GM19238 (cell line): ENCODE results near the gene DUOX1.

Experiments
- DNase-seq: peaks from one replicate; pipeline ENCODE4 v3.0.0; 2011; ENCODE audit warnings: low spot score; ENCODE audit not compliant: insufficient read length

Gene DUOX1

GRCh38 chr15:45106002-45106790, 23.6 kb upstream of the DUOX1 start:
- no peak for DNase-seq

- DNase-seq = no peak
Measured at GRCh38 chr15:45107941-45108630, 21.7 kb upstream of the DUOX1 start.

GRCh38 chr15:45110256-45110820, 19.5 kb upstream of the DUOX1 start:
- DNase-seq = no peak

GRCh38 chr15:45111390-45112142, 18.2 kb upstream of the DUOX1 start:
- no peak for DNase-seq

GRCh38 chr15:45112143-45112590, 17.6 kb upstream of the DUOX1 start:
- no peak for DNase-seq

GRCh38 chr15:45112591-45113379, 17.0 kb upstream of the DUOX1 start:
- DNase-seq = no peak

- DNase-seq = no peak
Measured at GRCh38 chr15:45113380-45113990, 16.3 kb upstream of the DUOX1 start.

GRCh38 chr15:45114076-45114750, 15.6 kb upstream of the DUOX1 start, which contains the start of the genes DUOX2 and DUOXA2:
Gene DUOX2 (minus strand): TSS chr15:45114172. CDS start chr15:45113411, 761 bp downstream.
Gene DUOXA2 (plus strand): TSS chr15:45114326. CDS start chr15:45114606, 280 bp downstream.
- no peak for DNase-seq

GRCh38 chr15:45114751-45115085, 15.1 kb upstream of the DUOX1 start:
- DNase-seq = no peak

- no peak for DNase-seq
Measured at GRCh38 chr15:45115312-45115820, 14.4 kb upstream of the DUOX1 start.

- DNase-seq = no peak
Measured at GRCh38 chr15:45116006-45116481, 13.8 kb upstream of the DUOX1 start.

GRCh38 chr15:45116482-45117307, 13.1 kb upstream of the DUOX1 start:
- no peak for DNase-seq

GRCh38 chr15:45117308-45118130, 12.3 kb upstream of the DUOX1 start:
- no peak for DNase-seq

- peak; percentile 94 for DNase-seq
Measured at GRCh38 chr15:45118131-45118588, 11.6 kb upstream of the DUOX1 start.

GRCh38 chr15:45118996-45119395, 10.8 kb upstream of the DUOX1 start:
- no peak for DNase-seq

- no peak for DNase-seq
Measured at GRCh38 chr15:45120081-45120972, 9.5 kb upstream of the DUOX1 start.

GRCh38 chr15:45121020-45121419, 8.8 kb upstream of the DUOX1 start:
- DNase-seq = no peak
